ENCODE results near the gene AQP3.

- TF ChIP-seq, protein P1, sequence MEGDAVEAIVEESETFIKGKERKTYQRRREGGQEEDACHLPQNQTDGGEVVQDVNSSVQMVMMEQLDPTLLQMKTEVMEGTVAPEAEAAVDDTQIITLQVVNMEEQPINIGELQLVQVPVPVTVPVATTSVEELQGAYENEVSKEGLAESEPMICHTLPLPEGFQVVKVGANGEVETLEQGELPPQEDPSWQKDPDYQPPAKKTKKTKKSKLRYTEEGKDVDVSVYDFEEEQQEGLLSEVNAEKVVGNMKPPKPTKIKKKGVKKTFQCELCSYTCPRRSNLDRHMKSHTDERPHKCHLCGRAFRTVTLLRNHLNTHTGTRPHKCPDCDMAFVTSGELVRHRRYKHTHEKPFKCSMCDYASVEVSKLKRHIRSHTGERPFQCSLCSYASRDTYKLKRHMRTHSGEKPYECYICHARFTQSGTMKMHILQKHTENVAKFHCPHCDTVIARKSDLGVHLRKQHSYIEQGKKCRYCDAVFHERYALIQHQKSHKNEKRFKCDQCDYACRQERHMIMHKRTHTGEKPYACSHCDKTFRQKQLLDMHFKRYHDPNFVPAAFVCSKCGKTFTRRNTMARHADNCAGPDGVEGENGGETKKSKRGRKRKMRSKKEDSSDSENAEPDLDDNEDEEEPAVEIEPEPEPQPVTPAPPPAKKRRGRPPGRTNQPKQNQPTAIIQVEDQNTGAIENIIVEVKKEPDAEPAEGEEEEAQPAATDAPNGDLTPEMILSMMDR (conservative IDR thresholded peaks at IDR 0.05; ENCODE audit: low read depth, low read length) = no peak
- TF ChIP-seq POLR2A (IDR thresholded peaks at IDR 0.05; ENCODE audit: low read depth, low read length) (no peak), MAZ (IDR thresholded peaks at IDR 0.05; ENCODE audit: borderline replicate concordance, low read depth, low read length) (no peak), BHLHE40 (IDR thresholded peaks at IDR 0.05; ENCODE audit: low read depth, low read length) (no peak), RFX5 (IDR thresholded peaks at IDR 0.05; ENCODE audit: low read depth, low read length) (no peak), USF2 (IDR thresholded peaks at IDR 0.05; ENCODE audit: low read depth, low read length) (no peak), NFE2L2 (IDR thresholded peaks at IDR 0.05; ENCODE audit: low read depth, low read length) (peak; percentile 13; the same call in 1 of the 2 replicates)
Measured at GRCh38 chr9:33430942-33431341, 16.5 kb downstream of the AQP3 start.
